Stimulated activated CD4-positive, alpha-beta T cell treated with anti-CD3 and anti-CD28 coated beads, TNF-alpha, amount 100 ng/mL, for 48 hours (primary cell): Measurements from ENCODE around the gene GLYATL3.
"Not testable (repeated sequence)": the region's sequence is repeated elsewhere in the genome, so short reads cannot be mapped to it uniquely, and the experiment has no call there.

Experiments used
- DNase-seq, 3 donors: peaks; one replicate each; pipeline ENCODE4 v3.0.0-alpha.2; 2020; ENCODE audit warnings: low read depth in 3 of 3

GLYATL3 gene

DNA sequence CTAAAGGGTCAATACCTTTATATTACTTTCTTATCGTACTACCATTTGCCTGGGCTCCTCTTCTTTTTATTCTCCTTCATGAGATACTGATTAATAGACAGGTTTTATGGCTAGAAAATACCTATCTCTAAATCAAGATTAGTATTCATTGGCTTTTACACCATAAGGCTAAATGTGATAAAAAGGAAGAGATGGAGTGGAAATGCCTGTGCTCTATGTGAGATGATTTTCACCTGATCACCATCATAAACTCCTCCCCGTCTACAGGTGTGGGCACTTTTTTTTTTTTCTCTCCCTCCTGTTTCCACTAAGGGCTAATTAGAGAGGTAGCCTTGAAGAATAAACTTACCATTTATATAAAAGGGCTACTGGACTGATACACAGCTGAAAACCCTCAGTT is at the start of gene GLYATL3:
Gene GLYATL3, plus strand, starts transcription at position 301 of the 400 bp plus-strand sequence. CDS start 12,068 bp downstream, outside the sequence.
- DNase-seq: no peak

- no peak for DNase-seq
These were observed 46.5 kb upstream of the GLYATL3 start for GRCh38 chr6:49453221-49453620.

- DNase-seq: no peak
These were observed 44.7 kb upstream of the GLYATL3 start for GRCh38 chr6:49454787-49455709.

DNA sequence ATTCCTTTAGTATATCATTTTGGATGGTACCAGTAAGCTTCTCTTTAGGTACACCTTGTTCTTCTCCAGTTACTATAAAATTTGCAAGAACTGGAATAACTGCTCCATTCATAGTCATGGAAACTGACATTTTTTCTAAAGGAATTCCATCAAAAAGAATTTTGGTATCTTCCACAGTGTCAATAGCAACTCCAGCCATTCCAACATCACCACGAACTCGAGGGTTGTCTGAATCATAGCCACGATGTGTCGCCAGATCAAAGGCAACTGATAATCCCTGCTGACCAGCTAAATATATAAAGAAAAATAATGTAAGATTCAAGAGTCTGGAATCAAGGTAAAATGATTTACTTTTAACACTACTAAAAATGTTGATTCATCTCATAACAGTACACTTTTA is 42.0 kb upstream of the GLYATL3 start:
- no peak for DNase-seq

DNA sequence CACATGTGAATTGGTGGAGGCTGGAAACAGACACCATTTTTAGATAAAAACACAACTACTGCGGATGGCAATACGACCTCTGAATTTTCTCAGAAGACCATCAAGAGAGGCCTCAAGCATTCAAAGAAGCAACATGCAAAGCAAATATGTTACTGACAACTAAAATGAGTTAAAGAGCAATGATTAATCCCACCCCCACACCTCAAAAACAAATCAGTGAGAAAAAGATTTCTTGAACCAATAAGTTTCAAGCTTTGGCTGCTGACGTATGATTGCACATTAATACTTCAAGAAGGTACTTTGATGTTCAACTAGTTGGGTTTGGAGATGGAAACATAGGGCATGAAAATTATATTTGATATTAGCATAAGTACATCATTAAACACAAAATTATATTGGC is 37.7 kb upstream of the GLYATL3 start:
- no peak for DNase-seq

DNA sequence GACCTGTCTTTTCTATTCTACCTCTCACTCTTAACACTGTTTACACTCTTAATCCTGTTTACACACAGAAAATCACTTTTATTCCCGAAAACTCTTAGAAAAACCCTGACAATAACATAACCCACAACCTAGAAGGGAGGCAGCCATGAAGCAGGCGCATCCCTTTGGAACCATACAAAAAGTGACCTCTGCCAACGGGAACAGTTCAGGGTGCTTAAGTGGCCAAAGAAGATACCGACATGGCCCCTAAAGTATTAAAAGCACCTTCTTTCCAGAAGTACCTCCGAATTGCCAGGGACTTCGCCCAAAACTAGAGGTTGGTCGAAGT is 37.2 kb upstream of the GLYATL3 start:
- DNase-seq: no peak

- DNase-seq: peak; percentile 77 to 86 (median 86)
These were observed 36.7 kb upstream of the GLYATL3 start, which contains the start of the genes CENPQ and MMUT for GRCh38 chr6:49462927-49463611. CENPQ (plus strand) TSS chr6:49463370; CDS start chr6:49470177, 6,807 bp downstream. MMUT (minus strand) TSS chr6:49463253; CDS start chr6:49459466, 3,787 bp downstream.

DNA sequence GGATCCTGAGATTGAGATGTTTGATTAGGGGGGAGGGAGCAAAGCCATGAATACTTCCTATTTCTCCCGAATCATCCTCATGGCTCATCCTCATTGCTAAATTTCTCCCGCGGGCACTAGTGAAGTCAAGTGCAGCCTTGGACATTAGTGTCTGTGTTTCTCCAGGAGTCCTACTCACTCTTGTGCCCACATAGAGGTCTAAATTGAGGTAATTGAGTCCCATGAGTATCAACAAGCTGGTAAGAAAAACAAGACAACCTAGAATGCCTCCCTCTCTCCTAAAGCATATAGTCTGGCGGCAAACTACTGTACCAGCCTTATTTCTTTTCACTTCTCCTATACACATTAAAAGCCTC is 36.1 kb upstream of the GLYATL3 start:
- no peak for DNase-seq

DNA sequence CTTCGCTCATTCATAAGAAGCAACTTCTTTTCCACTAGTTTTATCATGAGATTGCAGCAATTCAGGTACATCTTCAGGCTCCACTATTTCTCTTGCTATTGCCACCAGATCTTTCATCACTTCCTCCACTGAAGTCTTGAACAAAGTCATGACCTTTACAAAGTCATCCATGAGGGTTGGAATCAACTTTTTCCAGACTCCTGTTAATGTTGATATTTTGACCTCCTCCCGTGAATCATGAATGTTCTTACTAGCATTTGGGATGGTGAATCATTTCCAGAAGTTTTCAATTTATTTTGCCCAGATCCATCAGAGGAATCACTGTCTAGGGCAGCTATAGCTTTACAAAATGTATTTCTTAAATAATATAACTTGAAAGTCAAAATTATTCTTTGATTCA is 35.0 kb upstream of the GLYATL3 start:
- DNase-seq: no peak

- no peak for DNase-seq
These were observed 31.7 kb upstream of the GLYATL3 start for GRCh38 chr6:49468042-49468441.

DNA sequence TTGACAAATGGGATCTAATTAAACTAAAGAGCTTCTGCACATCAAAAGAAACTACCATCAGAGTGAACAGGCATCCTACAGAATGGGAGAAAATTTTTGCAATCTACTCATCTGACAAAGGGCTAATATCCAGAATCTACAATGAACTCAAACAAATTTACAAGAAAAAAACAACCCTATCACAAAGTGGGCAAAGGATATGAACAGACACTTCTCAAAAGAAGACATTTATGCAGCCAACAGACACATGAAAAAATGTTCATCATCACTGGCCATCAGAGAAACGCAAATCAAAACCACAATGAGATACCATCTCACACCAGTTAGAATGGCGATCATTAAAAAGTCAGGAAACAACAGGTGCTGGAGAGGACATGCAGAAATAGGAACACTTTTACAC is 23.2 kb upstream of the GLYATL3 start:
- DNase-seq: not testable (repeated sequence)

DNA sequence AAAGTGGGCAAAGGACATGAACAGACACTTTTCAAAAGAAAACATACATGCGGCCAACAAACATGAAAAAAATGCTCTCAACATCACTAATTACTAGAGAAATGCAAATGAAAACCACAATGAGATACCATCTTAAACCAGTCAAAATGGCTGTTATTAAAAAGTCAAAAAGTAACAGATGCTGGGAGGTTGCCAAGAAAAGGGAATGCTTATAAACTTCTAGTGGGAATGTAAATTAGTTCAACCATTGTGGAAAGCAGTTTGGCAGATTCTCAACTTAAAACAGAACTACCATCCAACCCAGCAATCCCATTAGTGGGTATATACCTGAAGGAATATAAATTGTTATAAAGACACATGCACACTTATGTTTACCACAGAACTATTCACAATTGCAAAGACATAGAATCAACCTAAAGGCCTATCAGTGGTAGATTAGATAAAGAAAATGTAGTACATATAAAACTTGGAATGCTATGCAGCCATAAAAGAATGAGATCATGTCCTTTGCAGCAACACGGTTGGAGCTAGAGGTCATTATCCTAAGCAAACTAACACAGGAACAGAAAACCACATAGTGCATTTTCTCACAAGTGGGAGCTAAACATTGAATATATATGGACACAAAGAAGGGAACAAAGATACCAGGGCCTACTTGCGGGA is 20.3 kb upstream of the GLYATL3 start:
- no peak for DNase-seq

GRCh38 chr6:49481846-49482245 is 17.9 kb upstream of the GLYATL3 start:
- DNase-seq: not testable (repeated sequence)

- not testable (repeated sequence) for DNase-seq
These were observed 16.3 kb upstream of the GLYATL3 start for GRCh38 chr6:49483380-49483779.

GRCh38 chr6:49490633-49491032 is 9.1 kb upstream of the GLYATL3 start:
- no peak for DNase-seq

DNA sequence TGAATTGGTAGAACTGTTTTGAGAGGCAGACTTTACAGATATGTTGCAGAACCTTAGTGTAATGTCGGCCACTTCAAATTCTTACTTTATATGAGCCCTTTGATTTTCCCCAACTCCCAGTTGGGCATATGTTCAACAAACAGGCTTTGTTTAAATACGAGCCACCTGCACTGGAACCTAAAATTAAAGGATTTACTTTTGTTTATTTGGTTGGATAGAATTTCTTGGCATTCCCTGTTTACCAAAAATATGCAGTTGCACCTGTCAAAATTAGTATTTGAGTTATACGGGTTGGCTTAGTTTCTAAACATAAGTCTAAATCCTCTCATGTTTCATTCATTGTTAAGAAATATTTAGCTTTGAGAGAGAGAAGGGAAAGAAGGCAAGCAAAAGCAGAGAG is 2.4 kb upstream of the GLYATL3 start:
- DNase-seq: no peak

- DNase-seq: no peak
These were observed 597 bp upstream of the GLYATL3 start for GRCh38 chr6:49499126-49499525.

GRCh38 chr6:49504666-49505065 is 4.9 kb downstream of the GLYATL3 start:
- DNase-seq: no peak

DNA sequence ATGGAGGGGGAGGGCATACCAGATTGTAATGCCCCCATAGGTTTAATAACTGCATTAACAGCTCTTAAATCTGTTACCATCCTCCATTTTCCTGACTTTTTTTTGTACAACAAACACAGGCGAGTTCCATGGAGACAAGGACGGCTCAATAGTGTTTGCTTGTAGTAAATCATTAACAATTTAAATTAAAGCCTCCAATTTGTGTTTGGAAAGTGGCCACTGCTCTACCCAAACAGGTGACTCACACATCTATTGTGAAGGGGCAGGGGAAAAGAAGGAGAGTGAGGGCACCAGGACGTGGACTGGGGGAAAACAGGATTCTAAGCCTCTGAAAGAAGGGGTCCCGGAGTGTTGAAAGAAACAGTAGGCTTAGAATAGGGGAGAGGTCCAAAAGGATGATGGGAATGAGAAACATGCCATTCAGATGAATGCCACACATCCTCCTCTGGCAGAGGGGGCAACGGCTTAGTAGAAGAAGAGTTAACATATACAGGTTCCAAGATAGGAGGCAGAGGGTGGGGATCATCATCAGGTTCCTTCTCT is 6.9 kb downstream of the GLYATL3 start:
- DNase-seq: no peak

GRCh38 chr6:49509342-49509741 is 9.6 kb downstream of the GLYATL3 start:
- no peak for DNase-seq

DNA sequence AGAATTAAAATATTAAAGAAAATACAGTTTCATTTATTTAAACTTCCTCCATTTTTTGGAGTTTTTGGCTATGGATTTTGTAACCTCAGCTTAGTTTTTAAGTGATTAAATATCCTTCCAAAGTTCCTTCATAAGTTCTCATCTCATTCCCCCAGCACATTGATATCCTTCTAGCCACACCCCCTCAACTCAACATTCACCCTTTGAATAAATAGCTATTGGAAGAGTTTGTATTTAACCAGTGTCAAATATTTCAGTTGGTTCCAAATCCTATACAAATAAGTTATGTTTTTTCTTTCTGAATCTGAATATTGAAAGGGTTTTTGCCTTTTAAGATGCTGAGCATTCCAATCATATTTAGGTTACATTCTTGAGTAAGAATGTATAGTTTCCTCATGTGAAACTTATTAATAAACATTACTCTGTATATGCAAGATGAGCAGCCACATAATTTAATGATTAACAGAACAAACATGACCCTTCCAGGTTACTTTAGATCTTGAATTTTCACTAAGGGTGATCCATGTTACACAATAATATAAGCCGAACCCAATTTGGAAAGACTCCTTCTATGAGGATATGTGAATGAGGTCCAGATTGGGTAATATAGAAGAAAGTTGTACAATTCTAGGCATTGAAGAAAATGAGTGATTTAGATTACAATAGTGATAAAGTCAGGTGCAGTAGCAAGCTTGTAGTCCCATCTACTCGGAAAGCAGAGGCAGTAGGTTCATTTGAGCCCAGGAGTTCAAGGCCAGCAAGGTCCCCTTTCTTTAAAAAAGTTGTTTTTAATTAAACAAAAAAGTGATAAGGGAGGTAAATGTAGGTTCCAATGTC is 13.6 kb downstream of the GLYATL3 start:
- DNase-seq: no peak
